Measurements from ENCODE around the gene IMMP2L.

DNA sequence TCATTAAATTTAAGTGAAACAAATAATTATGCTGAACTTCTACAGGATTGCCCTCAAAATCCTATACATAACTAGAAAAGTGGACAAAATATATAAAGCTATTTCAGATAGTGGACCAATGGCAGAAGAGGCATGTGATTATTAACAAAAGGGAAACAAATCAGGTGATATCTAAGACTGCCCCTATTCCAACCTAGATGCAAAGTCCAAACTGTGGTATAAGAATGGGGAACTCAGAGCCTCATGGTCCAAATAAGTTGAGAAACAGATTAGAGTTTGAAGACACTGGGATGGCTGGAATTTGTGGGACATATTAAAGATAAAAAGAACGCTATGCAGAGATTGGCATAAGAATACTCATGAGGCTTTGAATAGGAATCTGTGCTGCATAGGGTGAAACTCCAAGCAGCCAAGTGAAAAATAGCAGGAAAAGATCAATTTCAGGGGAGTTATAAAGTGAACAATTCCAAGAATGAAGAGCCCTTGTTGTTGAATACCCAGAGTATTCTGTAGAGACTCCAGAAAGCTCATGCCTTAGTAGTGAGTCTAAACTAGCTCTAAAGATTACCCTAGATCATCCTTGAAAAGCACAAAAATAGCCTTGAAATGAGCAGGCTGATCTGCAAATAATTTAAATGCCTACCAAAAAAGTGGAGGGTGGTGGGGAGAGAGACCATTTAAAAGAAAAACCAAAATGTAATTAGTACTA lies 152.4 kb downstream of the IMMP2L start:
- TF ChIP-seq, protein P1, sequence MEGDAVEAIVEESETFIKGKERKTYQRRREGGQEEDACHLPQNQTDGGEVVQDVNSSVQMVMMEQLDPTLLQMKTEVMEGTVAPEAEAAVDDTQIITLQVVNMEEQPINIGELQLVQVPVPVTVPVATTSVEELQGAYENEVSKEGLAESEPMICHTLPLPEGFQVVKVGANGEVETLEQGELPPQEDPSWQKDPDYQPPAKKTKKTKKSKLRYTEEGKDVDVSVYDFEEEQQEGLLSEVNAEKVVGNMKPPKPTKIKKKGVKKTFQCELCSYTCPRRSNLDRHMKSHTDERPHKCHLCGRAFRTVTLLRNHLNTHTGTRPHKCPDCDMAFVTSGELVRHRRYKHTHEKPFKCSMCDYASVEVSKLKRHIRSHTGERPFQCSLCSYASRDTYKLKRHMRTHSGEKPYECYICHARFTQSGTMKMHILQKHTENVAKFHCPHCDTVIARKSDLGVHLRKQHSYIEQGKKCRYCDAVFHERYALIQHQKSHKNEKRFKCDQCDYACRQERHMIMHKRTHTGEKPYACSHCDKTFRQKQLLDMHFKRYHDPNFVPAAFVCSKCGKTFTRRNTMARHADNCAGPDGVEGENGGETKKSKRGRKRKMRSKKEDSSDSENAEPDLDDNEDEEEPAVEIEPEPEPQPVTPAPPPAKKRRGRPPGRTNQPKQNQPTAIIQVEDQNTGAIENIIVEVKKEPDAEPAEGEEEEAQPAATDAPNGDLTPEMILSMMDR (IDR thresholded peaks at IDR 0.05) = no peak
- no peak for TF ChIP-seq POLR2A (IDR thresholded peaks at IDR 0.05)

Data from right lobe of liver (tissue), 4 donors.